Aorta (tissue), 5 donors: ENCODE measurements around the gene SLC6A1. TPM values are rescaled to one million over a fixed set of nuclear protein-coding genes. Genes with fewer than 3 reads are reported as not detected.

Experiments used
- ATAC-seq: fragments of 200-7000 bp; cut with Tn5 transposase; one replicate; pipeline ENCODE4 v1.9.1; 2022; ENCODE audit warnings: moderate library complexity; ENCODE audit not compliant: low FRiP score
- DNase-seq, 2 donors: peaks; one replicate each; pipeline ENCODE4 v3.0.0-alpha.2; 2020
- H3K27ac ChIP-seq, 2 donors: one replicate each; pipeline ENCODE4 v1.5.1; 2013; ENCODE audit warnings: low read length in 2 of 2, mild to moderate bottlenecking in 2 of 2, moderate library complexity in 2 of 2, control low read depth in 1 of 2, inconsistent platforms in 1 of 2, low read depth in 1 of 2
- H3K27me3 ChIP-seq, 2 donors: one replicate each; pipeline ENCODE4 v1.6.1; 2013; ENCODE audit warnings: control low read depth in 1 of 2, low read length in 1 of 2, mild to moderate bottlenecking in 1 of 2, moderate library complexity in 1 of 2; ENCODE audit not compliant: insufficient read depth in 2 of 2, control insufficient read depth in 1 of 2
- H3K36me3 ChIP-seq, 2 donors: one replicate each; pipeline ENCODE4 v1.6.1; 2013; ENCODE audit warnings: control low read depth in 1 of 2, low read length in 1 of 2, mild to moderate bottlenecking in 1 of 2; ENCODE audit not compliant: insufficient read depth in 2 of 2, control insufficient read depth in 1 of 2
- H3K4me1 ChIP-seq, 2 donors: one replicate each; pipeline ENCODE4 v1.6.1; 2013; ENCODE audit warnings: low read length in 2 of 2, control low read depth in 1 of 2, mild to moderate bottlenecking in 1 of 2, moderate library complexity in 1 of 2; ENCODE audit not compliant: insufficient read depth in 2 of 2, control insufficient read depth in 1 of 2
- H3K4me3 ChIP-seq, 2 donors: one replicate each; pipeline ENCODE4 v1.5.1; 2013; ENCODE audit warnings: low read length in 2 of 2, control low read depth in 1 of 2, mild to moderate bottlenecking in 1 of 2
- H3K9me3 ChIP-seq: one replicate; pipeline ENCODE4 v1.6.1; 2013; ENCODE audit warnings: mild to moderate bottlenecking, low read length; ENCODE audit not compliant: control insufficient read depth
- WGBS, 2 donors: extraction: QIAGEN DNeasy Blood & Tissue Kit; methylation state at CpG; one replicate each; pipeline ENCODE4 v1.1.7; 2013; 5-methylcytosine and 5-hydroxymethylcytosine counted together
- intact Hi-C, 2 donors: fragments of 100-400 bp; cut with DNase I; formaldehyde crosslinking; loops; one replicate each; pipeline versions ENCODE4 v1.14.2 to v1.15.0; 2022
- polyA plus RNA-seq, 2 donors: library from polyadenylated mRNA; stranded (reverse); fragments of 200-250 nt; gene quantifications; one replicate each; pipeline ENCODE4 v1.2.3, GENCODE V29; 2013
- total RNA-seq, 2 donors: library from RNA; stranded (reverse); fragmentation: NEBNext Ultra II Directional; extraction: Animal tissue kit (Norgen Biotek cat#: 25700); gene quantifications; one replicate each; pipeline ENCODE4 v1.2.1, GENCODE V29; 2021
- donor health status: healthy with polysubstance abuse.
- donor health status: Bipolar disorder and iron deficiency.
- donor health status: DM: no; HTN: no; CAD: no.
- donor health status: DM: no; HTN: no; CAD: no.
- donor health status: DM: yes; HTN: yes; CAD: no.

SLC6A1 gene
- total and polyA plus RNA-seq, 4 donors = 0.50 to 4.9 (median 1.8) TPM

DNA sequence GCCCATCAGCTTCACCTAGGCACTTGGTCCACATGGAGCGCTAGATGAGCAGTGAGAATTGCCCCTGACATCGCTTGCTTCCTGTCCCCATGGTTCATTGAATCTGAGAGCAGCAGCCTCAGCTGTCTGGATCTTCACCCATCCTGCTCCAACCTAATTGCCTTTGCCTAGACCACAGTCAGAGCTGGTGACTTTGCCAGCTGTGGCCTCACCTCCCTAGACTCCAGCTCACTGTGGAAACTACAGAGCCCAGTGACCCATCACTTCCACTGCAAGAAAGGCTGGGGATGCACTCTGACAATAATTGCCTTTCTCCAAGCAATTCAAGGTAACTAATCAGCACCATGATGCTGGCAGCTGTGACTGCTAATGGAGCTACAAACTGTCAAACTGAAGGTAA lies 30.6 kb upstream of the SLC6A1 start:
- Histone ChIP-seq H3K36me3 (no peaks in the 10 kb centered on the region), H3K27ac (no peak overlapping the region), H3K9me3 (no peaks in the 10 kb centered on the region), H3K4me1 (no peaks in the 10 kb centered on the region), H3K27me3 (no peaks in the 10 kb centered on the region), H3K4me3 (no peak overlapping the region)
- 93 to 96% methylated on average over 2 of the region's 2 CpGs for WGBS, 2 donors
- intact Hi-C loops = no loop called here
- DNase-seq (no peak), ATAC-seq (no peak)

DNA sequence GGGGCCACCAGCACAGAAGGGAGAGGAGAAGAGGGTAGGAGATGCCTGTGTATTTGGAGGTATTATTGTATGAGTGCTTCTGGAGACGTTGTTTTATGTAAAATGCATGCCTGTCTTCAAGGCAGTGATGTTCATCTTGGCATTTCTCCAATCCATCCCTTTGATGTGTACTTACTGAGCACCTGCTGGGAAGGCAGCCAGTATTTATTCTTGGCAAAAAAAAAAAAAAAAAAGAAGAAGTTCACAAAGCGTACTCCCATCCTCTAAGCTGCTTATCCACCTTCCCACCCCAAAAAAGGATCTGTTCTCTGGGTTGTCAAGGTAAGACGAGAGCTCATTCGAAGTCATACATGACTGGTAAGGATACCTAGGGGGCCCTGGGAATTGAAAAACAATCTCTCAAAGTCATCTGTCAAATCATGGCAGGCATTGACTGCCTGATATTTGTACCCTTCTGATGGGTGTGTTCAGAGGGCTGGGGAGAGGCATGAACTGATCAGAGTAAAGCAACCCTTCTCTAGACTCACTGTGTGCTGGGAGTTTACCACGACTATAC lies 30.0 kb upstream of the SLC6A1 start:
- WGBS, 2 donors = 80 to 86% methylated on average over 5 of the region's 5 CpGs
- no peak overlapping the region for H3K27ac ChIP-seq
- no peak overlapping the region for H3K4me3 ChIP-seq
- no peak for ATAC-seq
- H3K4me1 ChIP-seq = no peaks in the 10 kb centered on the region
- intact Hi-C loops = no loop called here
- DNase-seq = no peak
- H3K36me3 ChIP-seq = no peaks in the 10 kb centered on the region
- H3K27me3 ChIP-seq = no peaks in the 10 kb centered on the region
- H3K9me3 ChIP-seq = no peaks in the 10 kb centered on the region

DNA sequence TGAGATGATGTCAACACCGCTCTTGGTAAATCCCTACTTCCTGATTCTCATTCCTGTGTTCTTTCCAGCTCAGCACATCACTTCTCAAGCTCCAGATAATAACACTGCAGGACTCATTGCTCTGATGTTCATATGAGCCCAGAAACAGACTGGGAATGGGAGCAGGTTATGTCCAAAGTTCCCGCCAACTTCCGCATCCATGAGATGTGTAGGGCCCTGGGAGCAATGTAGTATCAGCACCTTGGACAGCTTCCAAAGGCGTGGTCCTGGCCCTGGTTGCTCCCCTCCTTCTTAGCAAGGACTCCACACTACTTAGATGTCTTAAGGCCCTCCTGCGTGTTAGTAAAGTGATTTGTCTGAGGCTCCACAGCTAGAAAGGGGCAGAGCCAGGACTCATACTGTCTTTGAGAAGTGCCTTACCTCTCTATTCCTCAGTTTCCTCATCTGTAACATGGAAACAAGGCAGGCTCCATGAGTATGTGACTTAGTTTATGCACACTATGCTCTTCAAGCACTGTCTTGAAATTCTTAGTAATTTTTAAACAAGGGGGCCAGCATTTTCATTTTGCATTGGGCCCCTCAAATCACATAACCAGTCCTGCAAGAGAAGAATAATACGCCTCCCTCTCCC lies 27.9 kb upstream of the SLC6A1 start:
- Histone ChIP-seq H3K36me3 (no peaks in the 10 kb centered on the region), H3K27me3 (no peaks in the 10 kb centered on the region), H3K9me3 (no peaks in the 10 kb centered on the region), H3K27ac (no peak overlapping the region), H3K4me3 (no peak overlapping the region), H3K4me1 (no peaks in the 10 kb centered on the region)
- ATAC-seq (no peak), DNase-seq (no peak)
- WGBS, 2 donors = 65 to 70% methylated on average over 6 of the region's 6 CpGs
- intact Hi-C loops = no loop called here

DNA sequence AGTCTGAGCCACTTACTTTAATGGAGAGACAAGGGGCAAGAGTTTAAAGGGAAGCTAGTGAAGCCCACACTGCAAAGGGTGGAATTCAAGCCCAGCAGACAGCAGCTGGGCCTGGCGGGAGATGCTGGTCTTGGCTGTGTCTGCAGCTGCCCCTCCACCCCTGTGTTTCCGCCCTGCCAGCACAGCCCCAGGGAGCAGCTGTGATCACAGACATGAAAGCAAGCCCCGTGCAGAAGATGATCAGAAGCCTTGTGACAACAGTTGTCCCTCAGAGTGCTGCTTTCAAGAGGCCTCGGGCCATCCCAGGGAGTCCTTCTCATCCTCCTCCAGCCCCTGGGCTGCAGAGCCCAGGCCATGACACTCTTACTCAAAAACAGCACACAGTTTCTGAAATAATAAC lies 24.1 kb upstream of the SLC6A1 start:
- 46 to 50% methylated on average over 4 of the region's 4 CpGs for WGBS, 2 donors
- intact Hi-C loops = no loop called here

DNA sequence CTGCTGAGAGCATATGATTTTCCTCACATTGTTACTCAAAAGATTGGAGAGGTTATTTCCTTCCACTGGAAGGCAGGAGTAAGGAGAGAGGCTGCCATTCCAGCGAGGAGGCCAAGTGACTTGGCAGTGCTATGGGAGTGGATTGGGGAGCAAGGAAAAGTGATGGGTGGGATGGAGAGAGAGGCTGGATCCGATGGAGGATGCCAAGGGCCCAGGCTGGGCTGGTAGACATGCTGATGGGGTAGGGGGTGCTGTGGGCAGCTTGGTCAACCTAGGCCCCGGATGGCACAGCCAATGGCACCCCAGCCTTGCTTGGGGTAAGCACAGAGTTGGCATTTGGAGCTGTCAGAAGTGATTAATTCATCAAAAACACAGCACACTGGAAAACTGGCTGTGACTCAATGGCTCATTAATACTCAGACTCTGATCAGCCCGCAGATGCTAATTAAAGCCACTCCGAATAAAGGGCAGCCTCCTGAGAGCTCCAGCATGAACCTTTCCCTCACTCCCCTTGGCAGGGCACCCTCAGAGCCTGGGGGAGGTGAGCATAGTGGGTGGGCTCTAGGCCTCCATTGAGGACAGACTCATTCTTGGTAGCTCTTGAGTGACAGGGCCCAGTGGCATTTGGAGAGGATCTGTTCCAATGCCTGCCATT lies 22.1 kb upstream of the SLC6A1 start:
- ATAC-seq = no peak
- Histone ChIP-seq H3K27ac (no peak overlapping the region), H3K4me1 (no peaks in the 10 kb centered on the region), H3K27me3 (no peaks in the 10 kb centered on the region), H3K36me3 (no peaks in the 10 kb centered on the region), H3K9me3 (no peaks in the 10 kb centered on the region), H3K4me3 (no peak overlapping the region)
- DNase-seq = no peak
- intact Hi-C loops = no loop called here
- whole genome bisulfite sequencing, 2 donors = 52 to 62% methylated on average over 5 of the region's 5 CpGs

More for the DNA sequence above, 24.1 kb upstream of the SLC6A1 start:
- no peaks in the 10 kb centered on the region for H3K36me3 ChIP-seq
- no peak overlapping the region for H3K4me3 ChIP-seq
- H3K9me3 ChIP-seq = no peaks in the 10 kb centered on the region
- H3K27me3 ChIP-seq = no peaks in the 10 kb centered on the region
- no peak overlapping the region for H3K27ac ChIP-seq
- ATAC-seq (no peak), DNase-seq (no peak)
- H3K4me1 ChIP-seq = no peaks in the 10 kb centered on the region

DNA sequence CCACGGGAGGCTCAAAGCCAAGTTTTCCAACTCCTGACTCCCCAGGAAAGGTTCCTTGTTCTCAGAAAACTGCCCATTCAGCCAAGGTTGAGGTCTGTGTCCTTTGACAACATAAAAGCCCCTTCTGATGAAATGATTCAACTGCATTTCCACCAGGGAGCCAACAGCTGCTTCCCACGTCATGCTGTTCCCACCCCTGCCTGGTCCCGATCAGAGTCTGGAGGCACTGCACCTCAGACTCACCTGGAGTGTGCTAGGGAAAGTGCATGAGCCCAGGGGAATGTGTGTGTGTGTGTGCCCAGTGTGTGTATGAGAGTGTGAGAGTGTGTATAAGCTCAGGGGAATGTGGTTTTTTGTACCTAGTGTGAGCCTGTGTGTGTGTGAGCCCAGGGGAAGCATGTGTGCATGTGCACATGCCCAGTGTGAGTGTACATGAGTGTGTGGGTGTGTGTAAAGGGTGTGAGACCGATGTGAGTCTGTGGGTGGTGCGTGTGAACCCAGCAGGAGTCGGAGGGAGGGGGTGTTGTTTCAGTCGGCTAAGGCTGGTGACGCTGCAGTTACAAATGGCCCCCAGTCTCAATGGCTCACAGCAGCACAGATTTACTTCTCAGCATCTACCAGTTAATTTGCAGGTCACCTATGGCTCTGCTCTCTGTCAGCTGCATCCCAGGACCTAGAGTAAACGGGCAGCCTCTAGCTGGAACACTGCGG lies 20.3 kb upstream of the SLC6A1 start:
- Histone ChIP-seq H3K36me3 (no peaks in the 10 kb centered on the region), H3K4me1 (no peaks in the 10 kb centered on the region), H3K9me3 (no peaks in the 10 kb centered on the region), H3K27me3 (no peaks in the 10 kb centered on the region), H3K27ac (no peak overlapping the region), H3K4me3 (no peak overlapping the region)
- WGBS, 2 donors = 46 to 56% methylated on average over 10 of the region's 10 CpGs
- intact Hi-C loops = no loop called here
- no peak for ATAC-seq
- DNase-seq = no peak

DNA sequence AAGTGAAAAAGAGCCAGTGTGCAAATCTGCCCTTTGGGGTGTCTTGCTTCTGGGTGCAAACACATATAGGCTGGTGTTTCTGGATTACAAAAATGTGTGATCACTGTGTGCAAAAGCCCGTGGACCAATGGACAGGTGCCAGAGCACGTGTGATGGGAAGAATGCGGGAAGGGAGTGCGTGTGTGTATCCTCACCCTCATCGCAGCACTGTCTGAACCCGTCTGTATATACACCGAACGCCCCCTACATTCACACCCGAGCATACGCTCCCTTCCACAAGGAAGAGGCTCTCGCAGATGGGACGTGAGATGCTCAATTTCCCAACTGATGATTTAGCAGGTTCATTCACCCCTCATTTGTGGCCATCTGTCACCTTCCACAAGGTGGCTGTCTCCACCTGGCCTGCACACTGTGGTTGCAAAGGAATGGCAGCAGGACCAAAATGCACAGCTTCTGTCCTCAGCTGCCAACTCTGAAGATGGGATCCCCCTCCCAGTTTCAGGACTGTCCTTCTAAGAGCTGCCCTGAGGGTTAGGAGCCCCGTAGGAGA lies 19.4 kb upstream of the SLC6A1 start:
- Histone ChIP-seq H3K27ac (no peak overlapping the region), H3K4me1 (no peaks in the 10 kb centered on the region), H3K27me3 (no peaks in the 10 kb centered on the region), H3K9me3 (no peaks in the 10 kb centered on the region), H3K36me3 (no peaks in the 10 kb centered on the region), H3K4me3 (no peak overlapping the region)
- no peak for DNase-seq
- no peak for ATAC-seq
- WGBS, 2 donors = 81 to 85% methylated on average over 13 of the region's 13 CpGs
- intact Hi-C loops = no loop called here

DNA sequence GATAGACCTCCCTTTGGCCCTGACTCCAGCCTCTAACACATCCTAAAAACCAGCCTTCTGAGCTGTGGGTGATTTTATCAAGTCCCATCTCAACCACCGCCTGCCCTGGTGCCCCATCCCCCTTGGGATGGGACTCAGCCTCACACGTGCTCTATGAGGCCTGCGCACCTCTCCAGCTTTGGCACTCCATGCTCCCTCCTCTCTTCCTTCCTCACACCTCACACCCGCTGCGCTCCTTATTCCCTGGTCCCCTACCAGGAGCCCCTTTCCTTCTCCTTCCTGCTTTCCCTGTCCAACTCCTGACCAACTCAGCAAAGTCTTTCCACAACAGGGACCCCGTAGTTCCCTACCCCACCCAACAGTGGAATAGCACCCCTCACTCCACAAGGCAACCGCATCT lies 18.4 kb upstream of the SLC6A1 start:
- intact Hi-C loops = no loop called here
- Histone ChIP-seq H3K9me3 (no peaks in the 10 kb centered on the region), H3K27me3 (no peaks in the 10 kb centered on the region), H3K36me3 (no peaks in the 10 kb centered on the region), H3K4me1 (no peaks in the 10 kb centered on the region), H3K4me3 (no peak overlapping the region), H3K27ac (no peak overlapping the region)
- ATAC-seq = no peak
- DNase-seq = no peak
- 87 to 91% methylated on average over 7 of the region's 7 CpGs for WGBS, 2 donors
